Endothelial cell of umbilical vein (primary cell): ENCODE data around the gene MYO1A. TPM values are rescaled to one million over a fixed set of nuclear protein-coding genes. Genes with fewer than 3 reads are reported as not detected.

Experiments used
- polyA plus RNA-seq, 4 experiments: library from polyadenylated mRNA; depleted of rRNA in 3 of 4; stranded (reverse) in 3 of 4; unstranded in 1 of 4; fragments of >200 nt; gene quantifications; 2 replicates each; pipeline versions ENCODE4 v1.2.1 to v1.2.3, GENCODE V29; 2011 to 2012; ENCODE audit warnings: missing spikeins in 1 of 4
- total RNA-seq: library from RNA; stranded (reverse); gene quantifications from 2 replicates; pipeline ENCODE4 v1.2.3, GENCODE V29; 2021

Gene MYO1A
- total and polyA plus RNA-seq, 2 donors (not counting 3 experiments of a cell fraction or from before 2014, with no cell fraction given) = not detected

Other genes starting within 250 kb of the MYO1A start
- not detected in 2 replicates for gene SDR9C7, start 115.7 kb downstream of the MYO1A start, total RNA-seq
- not detected in 2 replicates for gene SDR9C7, start 115.7 kb downstream of the MYO1A start, polyA plus RNA-seq
- gene RDH16, start 92.5 kb downstream of the MYO1A start, total RNA-seq = 0.09 and 0.29 TPM in 2 replicates
- 0.08 and 0.13 TPM in 2 replicates for gene RDH16, start 92.5 kb downstream of the MYO1A start, polyA plus RNA-seq
- gene ZBTB39, start 43.6 kb downstream of the MYO1A start, total RNA-seq = 8.1 and 8.5 TPM in 2 replicates
- gene ZBTB39, start 43.6 kb downstream of the MYO1A start, polyA plus RNA-seq = 5.9 TPM in 2 replicates
- gene TAC3, start 33.6 kb downstream of the MYO1A start, total RNA-seq = not detected in 2 replicates
- gene TAC3, start 33.6 kb downstream of the MYO1A start, polyA plus RNA-seq = not detected in 2 replicates
- gene NEMP1, start 28.7 kb upstream of the MYO1A start, total RNA-seq = 21.5 and 27.7 TPM in 2 replicates
- gene NEMP1, start 28.7 kb upstream of the MYO1A start, polyA plus RNA-seq = 9.0 and 10.8 TPM in 2 replicates
- 13.4 and 15.9 TPM in 2 replicates for gene NAB2, start 39.0 kb upstream of the MYO1A start, total RNA-seq
- gene NAB2, start 39.0 kb upstream of the MYO1A start, polyA plus RNA-seq = 14.6 and 19.5 TPM in 2 replicates
- gene STAT6, start 61.2 kb upstream of the MYO1A start, total RNA-seq = 101 and 136 TPM in 2 replicates
- 147 and 164 TPM in 2 replicates for gene STAT6, start 61.2 kb upstream of the MYO1A start, polyA plus RNA-seq
- gene LRP1, start 78.4 kb upstream of the MYO1A start, total RNA-seq = 3.8 and 4.6 TPM in 2 replicates
- 1.5 and 1.6 TPM in 2 replicates for gene LRP1, start 78.4 kb upstream of the MYO1A start, polyA plus RNA-seq
- not detected in 2 replicates for gene LRP1-AS, start 97.5 kb upstream of the MYO1A start, total RNA-seq
- gene LRP1-AS, start 97.5 kb upstream of the MYO1A start, polyA plus RNA-seq = not detected in 2 replicates
- gene NXPH4, start 166.7 kb upstream of the MYO1A start, total RNA-seq = not detected in 2 replicates
- 0.07 TPM in 1 of 2 replicates, not detected in the other for gene NXPH4, start 166.7 kb upstream of the MYO1A start, polyA plus RNA-seq
- 148 and 155 TPM in 2 replicates for gene SHMT2, start 179.6 kb upstream of the MYO1A start, total RNA-seq
- 243 and 287 TPM in 2 replicates for gene SHMT2, start 179.6 kb upstream of the MYO1A start, polyA plus RNA-seq
- 0.55 and 1.0 TPM in 2 replicates for gene STAC3, start 201.1 kb upstream of the MYO1A start, total RNA-seq
- gene STAC3, start 201.1 kb upstream of the MYO1A start, polyA plus RNA-seq = 0.08 and 0.36 TPM in 2 replicates